Mesothelial cell of epicardium (in vitro differentiated cells): Measurements from ENCODE around the gene TP73. TPM values are rescaled to one million over a fixed set of nuclear protein-coding genes. Genes with fewer than 3 reads are reported as not detected.

Experiments used
- DNase-seq, 2 experiments: peaks; one replicate each; pipeline ENCODE4 v3.0.0; 2021; ENCODE audit warnings: low spot score in 2 of 2; ENCODE audit not compliant: unreplicated experiment in 2 of 2
- H3K27ac Mint-ChIP-seq: 2 replicates; pipeline ENCODE4 v1.8.0; 2021; ENCODE audit warnings: mixed read lengths
- H3K27me3 Mint-ChIP-seq: 2 replicates; pipeline ENCODE4 v1.8.0; 2021; ENCODE audit warnings: low read depth, mixed read lengths
- H3K36me3 Mint-ChIP-seq: 2 replicates; pipeline ENCODE4 v1.8.0; 2021; ENCODE audit warnings: mixed read lengths
- H3K4me1 Mint-ChIP-seq: 2 replicates; pipeline ENCODE4 v1.8.0; 2021; ENCODE audit warnings: mixed read lengths
- H3K4me3 Mint-ChIP-seq: 2 replicates; pipeline ENCODE4 v1.8.0; 2021; ENCODE audit warnings: mild to moderate bottlenecking, moderate library complexity, mixed read lengths
- H3K9me3 Mint-ChIP-seq: 2 replicates; pipeline ENCODE4 v1.8.0; 2021; ENCODE audit warnings: mixed read lengths
- CTCF ChIP-seq: fragments of 200-600 bp; sonication (generic); IDR thresholded peaks from one replicate; pipeline ENCODE4 v1.5.0; 2021; ENCODE audit warnings: antibody characterized with exemption; ENCODE audit not compliant: unreplicated experiment
- total RNA-seq: library from RNA; stranded (reverse); gene quantifications from 3 replicates; pipeline ENCODE4 v1.2.1, GENCODE V29; 2021

Gene TP73
- total RNA-seq, 1 donor from 2014 or later = 1.4 TPM

- no peak for DNase-seq
- Mint-ChIP-seq H3K4me1 (peaks cover 12% of the 10 kb centered on the region), H3K9me3 (no peaks in the 10 kb centered on the region), H3K4me3 (no peak overlapping the region), H3K27ac (no peak overlapping the region), H3K27me3 (peaks cover 65% of the 10 kb centered on the region), H3K36me3 (no peaks in the 10 kb centered on the region)
- no peak for TF ChIP-seq CTCF
These were observed 55.1 kb downstream of the TP73 start for GRCh38 chr1:3707298-3707938.

GRCh38 chr1:3707939-3708328, 55.6 kb downstream of the TP73 start:
- H3K4me3 Mint-ChIP-seq = no peak overlapping the region
- TF ChIP-seq CTCF = no peak
- H3K9me3 Mint-ChIP-seq = no peaks in the 10 kb centered on the region
- H3K4me1 Mint-ChIP-seq = peaks cover 12% of the 10 kb centered on the region
- no peak for DNase-seq
- no peaks in the 10 kb centered on the region for H3K36me3 Mint-ChIP-seq
- H3K27me3 Mint-ChIP-seq = peaks cover 65% of the 10 kb centered on the region
- H3K27ac Mint-ChIP-seq = no peak overlapping the region

DNA sequence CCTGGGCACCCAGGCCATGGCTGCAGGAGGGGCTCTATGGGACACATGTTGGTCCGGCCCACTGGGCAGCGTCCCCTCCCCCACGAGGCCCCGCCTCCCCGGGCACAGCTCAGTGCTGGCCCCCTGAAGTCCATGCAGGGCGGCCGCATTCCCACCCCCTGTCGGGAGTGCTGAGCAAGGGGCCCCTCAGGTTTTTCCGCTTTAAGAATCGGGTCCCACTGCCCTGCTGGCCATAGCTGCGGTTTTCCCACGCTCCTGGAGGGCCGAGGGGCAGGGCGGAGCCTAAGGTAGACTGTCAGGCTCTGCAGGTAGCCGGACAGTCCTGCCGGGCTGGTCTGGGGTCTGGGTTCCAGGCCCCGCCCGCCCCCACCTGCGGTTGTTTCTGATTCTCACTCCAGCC, 56.5 kb downstream of the TP73 start:
- Mint-ChIP-seq H3K9me3 (no peaks in the 10 kb centered on the region), H3K36me3 (no peaks in the 10 kb centered on the region), H3K4me3 (no peak overlapping the region), H3K4me1 (peaks cover 10% of the 10 kb centered on the region), H3K27ac (no peak overlapping the region), H3K27me3 (peaks cover 61% of the 10 kb centered on the region)
- no peak for TF ChIP-seq CTCF
- no peak for DNase-seq

- Mint-ChIP-seq H3K4me1 (peaks cover 10% of the 10 kb centered on the region), H3K27ac (no peak overlapping the region), H3K9me3 (no peaks in the 10 kb centered on the region), H3K27me3 (peaks cover 54% of the 10 kb centered on the region), H3K4me3 (no peak overlapping the region), H3K36me3 (no peaks in the 10 kb centered on the region)
- TF ChIP-seq CTCF = no peak
- DNase-seq = no peak
These were observed 57.9 kb downstream of the TP73 start for GRCh38 chr1:3710251-3710650.

DNA sequence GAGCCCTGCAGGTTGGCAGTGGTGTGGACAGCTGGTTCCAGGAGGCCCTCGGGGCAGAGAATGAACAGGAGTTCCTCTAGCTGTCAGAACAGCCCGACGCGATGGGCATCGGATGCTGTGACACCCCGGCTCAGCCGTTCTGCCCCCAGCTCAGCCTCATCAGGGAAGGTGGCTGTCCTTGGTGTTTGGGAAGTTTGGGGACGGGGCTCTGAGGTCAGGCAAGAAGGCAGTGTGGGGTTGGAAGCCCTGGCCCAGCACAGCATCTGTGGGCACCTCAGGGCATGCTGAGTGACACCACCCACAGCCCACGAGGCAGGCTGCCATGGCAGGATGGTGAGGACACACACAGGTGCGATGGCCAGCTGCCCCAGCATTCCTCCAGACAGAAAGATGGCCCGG, 59.1 kb downstream of the TP73 start:
- TF ChIP-seq CTCF = no peak
- H3K27me3 Mint-ChIP-seq = peaks cover 53% of the 10 kb centered on the region
- no peaks in the 10 kb centered on the region for H3K9me3 Mint-ChIP-seq
- H3K4me3 Mint-ChIP-seq = no peak overlapping the region
- H3K4me1 Mint-ChIP-seq = peaks cover 10% of the 10 kb centered on the region
- no peaks in the 10 kb centered on the region for H3K36me3 Mint-ChIP-seq
- no peak overlapping the region for H3K27ac Mint-ChIP-seq
- no peak for DNase-seq
